Mucosa of stomach (tissue), 1 donor: ENCODE data around the gene DPYD.

ENCODE experiments used
- H3K27me3 ChIP-seq: one replicate; pipeline ENCODE4 v1.7.0; 2013; ENCODE audit warnings: mild to moderate bottlenecking, low read length; ENCODE audit not compliant: control insufficient read depth, insufficient read depth
- H3K36me3 ChIP-seq: one replicate; pipeline ENCODE4 v1.7.0; 2013; ENCODE audit warnings: low read length; ENCODE audit not compliant: control insufficient read depth, insufficient read depth
- H3K4me1 ChIP-seq: one replicate; pipeline ENCODE4 v1.7.0; 2013; ENCODE audit warnings: mild to moderate bottlenecking, low read length; ENCODE audit not compliant: control insufficient read depth, insufficient read depth
- H3K4me3 ChIP-seq: one replicate; pipeline ENCODE4 v1.7.0; 2013; ENCODE audit warnings: low read length
- H3K9ac ChIP-seq: one replicate; pipeline ENCODE4 v1.7.0; 2013; ENCODE audit warnings: mild to moderate bottlenecking, low read length, moderate library complexity
- H3K9me3 ChIP-seq: one replicate; pipeline ENCODE4 v1.7.0; 2013; ENCODE audit warnings: mild to moderate bottlenecking, low read length, moderate library complexity; ENCODE audit not compliant: control insufficient read depth
- donor health status: Pancreatic carcinoma.

The DPYD gene

DNA sequence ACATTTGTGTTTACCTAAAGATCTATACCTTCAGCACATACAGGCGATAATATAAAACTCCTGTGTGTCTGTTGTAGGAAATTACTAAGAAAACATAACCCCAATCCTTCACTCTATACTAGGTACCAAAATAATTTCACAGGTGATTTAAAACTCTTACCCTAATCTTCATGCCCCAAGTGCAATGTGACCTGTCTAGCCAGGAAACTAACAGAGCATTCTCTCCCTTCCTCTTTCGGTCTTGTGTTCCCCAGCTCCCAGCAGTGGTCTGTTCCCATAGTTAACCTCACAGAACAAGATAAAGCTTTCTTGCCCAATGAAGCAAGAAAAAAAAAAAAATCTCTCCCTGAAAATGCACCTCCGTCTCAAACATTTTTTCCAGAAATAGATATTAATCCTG lies 493.5 kb downstream of the DPYD start:
- Histone ChIP-seq H3K4me3 (no peak overlapping the region), H3K4me1 (no peaks in the 10 kb centered on the region), H3K36me3 (no peaks in the 10 kb centered on the region), H3K9ac (no peak overlapping the region), H3K9me3 (no peaks in the 10 kb centered on the region), H3K27me3 (no peaks in the 10 kb centered on the region)

DNA sequence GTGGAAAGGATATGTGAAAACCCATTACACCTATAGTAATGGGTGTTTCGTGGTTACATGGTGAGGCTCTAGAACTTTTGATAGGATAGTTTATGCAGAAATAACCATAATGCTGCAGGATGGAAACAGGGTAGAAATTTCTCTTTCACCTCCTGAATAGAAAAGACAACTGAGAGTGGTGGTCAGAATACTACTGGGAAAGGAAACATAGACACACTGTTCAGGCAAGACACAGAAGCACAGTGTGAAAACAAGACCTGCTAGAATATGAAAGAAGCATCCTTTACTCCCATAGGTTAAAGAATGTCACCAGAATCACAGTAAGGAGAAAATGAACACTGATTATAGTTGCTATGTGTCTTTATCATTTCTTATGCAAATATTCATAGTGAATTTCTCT lies 496.6 kb downstream of the DPYD start:
- H3K36me3 ChIP-seq = no peaks in the 10 kb centered on the region
- no peaks in the 10 kb centered on the region for H3K9me3 ChIP-seq
- no peak overlapping the region for H3K4me3 ChIP-seq
- no peak overlapping the region for H3K9ac ChIP-seq
- no peaks in the 10 kb centered on the region for H3K27me3 ChIP-seq
- H3K4me1 ChIP-seq = no peaks in the 10 kb centered on the region

DNA sequence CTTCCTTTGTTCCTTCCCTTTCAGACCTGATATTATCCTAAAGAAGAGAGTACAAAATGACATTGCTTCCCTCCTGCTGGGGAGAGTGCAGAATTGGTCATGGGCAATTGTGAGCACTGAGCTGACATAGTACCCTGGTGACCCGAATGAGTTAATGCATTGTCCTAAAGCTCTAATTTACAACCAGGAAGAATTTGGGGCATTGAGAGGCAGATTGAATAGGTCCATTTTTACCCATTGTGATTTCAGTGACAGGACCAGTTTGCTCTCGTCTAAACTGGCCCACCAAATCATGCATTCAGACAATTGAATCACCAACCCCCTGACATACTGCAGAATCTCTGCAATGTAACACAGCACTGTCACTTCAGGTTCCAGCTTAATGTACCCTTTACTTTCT lies 497.4 kb downstream of the DPYD start:
- H3K36me3 ChIP-seq = no peaks in the 10 kb centered on the region
- no peaks in the 10 kb centered on the region for H3K9me3 ChIP-seq
- no peak overlapping the region for H3K4me3 ChIP-seq
- H3K9ac ChIP-seq = no peak overlapping the region
- no peaks in the 10 kb centered on the region for H3K4me1 ChIP-seq
- no peaks in the 10 kb centered on the region for H3K27me3 ChIP-seq

DNA sequence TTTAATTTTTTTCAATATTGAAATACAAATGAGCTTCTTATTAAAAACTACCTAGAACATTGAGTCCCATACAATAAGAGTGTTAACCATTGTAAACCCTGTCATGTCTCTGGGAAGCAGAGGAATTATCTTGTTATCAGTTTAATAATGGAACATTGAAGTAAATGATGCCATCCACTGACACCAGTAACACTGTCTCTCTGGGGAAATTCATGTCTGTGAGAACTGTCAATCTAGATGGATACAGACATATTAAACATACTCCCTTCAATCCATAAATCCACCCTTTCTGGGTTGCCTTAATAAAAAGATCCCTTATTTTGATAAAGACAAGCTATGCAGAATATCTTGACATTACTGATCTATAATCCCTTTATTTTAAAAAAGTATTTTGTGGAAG lies 503.2 kb downstream of the DPYD start:
- H3K9me3 ChIP-seq = no peaks in the 10 kb centered on the region
- no peaks in the 10 kb centered on the region for H3K27me3 ChIP-seq
- no peak overlapping the region for H3K4me3 ChIP-seq
- H3K4me1 ChIP-seq = no peaks in the 10 kb centered on the region
- H3K36me3 ChIP-seq = no peaks in the 10 kb centered on the region
- no peak overlapping the region for H3K9ac ChIP-seq

DNA sequence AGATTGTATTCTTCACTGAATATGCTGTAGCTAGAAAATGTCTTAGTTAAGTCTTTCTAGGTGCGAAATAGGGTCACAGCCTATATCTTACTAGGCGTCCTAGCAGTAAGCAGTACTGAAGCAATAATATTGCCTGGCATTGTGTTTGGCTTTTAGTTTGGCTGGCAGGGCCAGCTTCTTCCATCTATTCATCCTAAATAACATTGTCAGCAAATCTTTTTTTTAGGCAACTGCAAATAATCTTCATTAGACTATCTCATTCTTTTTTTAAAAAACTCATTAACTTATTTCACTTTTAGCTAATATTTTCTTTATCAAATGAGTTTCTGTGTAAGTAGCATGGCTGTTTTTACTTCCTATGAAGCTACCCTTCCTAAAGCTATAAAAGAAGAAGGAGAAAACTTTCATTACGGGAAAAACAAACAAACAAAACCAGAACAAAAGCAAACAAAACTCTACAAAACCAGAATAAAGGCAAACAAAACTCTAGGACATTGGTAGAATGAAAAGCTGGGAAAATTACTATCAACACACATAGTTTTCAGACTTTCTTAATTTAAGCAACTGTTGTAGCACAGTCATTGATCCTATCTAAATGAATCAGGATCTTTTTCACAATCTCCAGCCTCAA lies 506.0 kb downstream of the DPYD start:
- H3K4me3 ChIP-seq = no peak overlapping the region
- H3K9me3 ChIP-seq = no peaks in the 10 kb centered on the region
- no peak overlapping the region for H3K9ac ChIP-seq
- H3K4me1 ChIP-seq = no peaks in the 10 kb centered on the region
- no peaks in the 10 kb centered on the region for H3K27me3 ChIP-seq
- no peaks in the 10 kb centered on the region for H3K36me3 ChIP-seq

DNA sequence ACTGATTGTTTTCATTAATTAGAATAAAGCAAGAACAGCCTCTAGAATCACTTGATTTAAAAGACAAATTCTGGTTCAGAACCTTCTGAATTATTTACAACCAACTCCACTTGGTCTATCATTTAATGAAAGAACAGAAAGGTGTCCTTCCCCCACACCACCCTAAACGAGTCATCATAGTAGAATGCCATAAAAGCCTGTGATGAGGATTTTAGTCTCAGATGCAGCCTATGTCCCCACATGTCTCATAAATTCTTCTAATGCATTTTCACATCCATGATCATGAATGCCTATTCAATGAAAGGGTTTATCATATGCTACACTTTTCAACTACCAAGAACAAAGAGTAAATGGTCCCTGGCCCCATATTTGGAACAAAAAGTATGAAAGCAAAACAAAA lies 508.1 kb downstream of the DPYD start:
- Histone ChIP-seq H3K27me3 (no peaks in the 10 kb centered on the region), H3K4me1 (no peaks in the 10 kb centered on the region), H3K36me3 (no peaks in the 10 kb centered on the region), H3K9ac (no peak overlapping the region), H3K9me3 (no peaks in the 10 kb centered on the region), H3K4me3 (no peak overlapping the region)

DNA sequence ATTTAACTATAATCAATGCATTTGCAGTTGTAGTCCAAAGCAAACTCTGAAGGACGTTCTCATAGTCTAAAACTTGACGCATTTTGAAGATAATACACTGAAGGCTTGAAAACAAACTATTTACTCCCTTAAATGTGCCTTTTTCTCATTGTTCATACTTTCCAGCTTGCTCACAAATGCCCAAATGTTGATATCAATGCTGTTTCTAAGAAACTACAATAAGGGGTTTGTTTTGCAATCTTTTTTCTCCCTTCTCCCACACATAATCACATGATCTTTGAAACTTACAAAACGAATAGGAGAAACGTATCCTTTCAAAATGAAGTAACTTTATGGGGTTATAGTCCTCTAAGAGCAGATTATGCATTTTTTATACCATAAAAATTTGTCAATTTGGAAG lies 508.7 kb downstream of the DPYD start:
- no peaks in the 10 kb centered on the region for H3K27me3 ChIP-seq
- no peaks in the 10 kb centered on the region for H3K4me1 ChIP-seq
- H3K4me3 ChIP-seq = no peak overlapping the region
- no peaks in the 10 kb centered on the region for H3K36me3 ChIP-seq
- no peaks in the 10 kb centered on the region for H3K9me3 ChIP-seq
- H3K9ac ChIP-seq = no peak overlapping the region

DNA sequence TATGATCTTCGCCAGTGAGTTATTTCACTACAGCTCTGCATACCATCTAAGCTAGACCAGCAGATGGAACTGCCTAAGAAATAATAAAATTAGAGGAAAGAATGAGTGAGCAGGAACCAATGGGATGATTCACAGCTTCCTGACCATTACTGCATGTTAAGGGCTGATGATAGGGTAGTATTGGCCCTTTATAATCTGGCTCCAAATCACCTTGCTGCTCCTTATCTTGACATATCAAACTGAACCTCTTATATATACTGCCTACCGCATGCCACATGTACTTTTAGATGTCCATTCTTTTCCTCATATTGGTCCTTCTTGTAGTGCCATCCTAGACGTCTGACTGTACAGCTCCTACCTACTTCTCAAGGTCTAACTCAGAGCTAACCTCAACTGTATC lies 524.4 kb downstream of the DPYD start:
- Histone ChIP-seq H3K9ac (no peak overlapping the region), H3K4me1 (no peaks in the 10 kb centered on the region), H3K4me3 (no peak overlapping the region), H3K36me3 (no peaks in the 10 kb centered on the region), H3K9me3 (no peaks in the 10 kb centered on the region), H3K27me3 (no peaks in the 10 kb centered on the region)

DNA sequence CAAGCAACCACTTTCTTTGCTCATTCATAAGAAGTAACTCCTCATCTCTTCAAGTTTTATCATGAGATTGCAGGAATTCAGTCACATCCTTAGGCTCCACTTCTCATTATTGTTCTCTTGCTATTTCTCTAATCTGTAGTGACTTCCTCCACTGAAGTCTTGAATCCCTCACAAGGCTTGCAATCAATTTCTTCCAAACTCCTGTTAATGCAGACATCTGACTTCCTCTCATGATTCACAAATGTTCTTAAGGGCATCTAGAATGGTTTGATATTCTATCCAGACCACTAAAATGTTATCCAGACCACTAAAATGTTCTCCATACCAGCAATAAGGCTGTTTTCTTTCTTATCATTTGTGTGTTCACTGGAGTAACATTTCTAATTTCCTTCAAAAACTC lies 528.1 kb downstream of the DPYD start:
- Histone ChIP-seq H3K9ac (no peak overlapping the region), H3K9me3 (no peaks in the 10 kb centered on the region), H3K4me1 (no peaks in the 10 kb centered on the region), H3K36me3 (no peaks in the 10 kb centered on the region), H3K4me3 (no peak overlapping the region), H3K27me3 (no peaks in the 10 kb centered on the region)

DNA sequence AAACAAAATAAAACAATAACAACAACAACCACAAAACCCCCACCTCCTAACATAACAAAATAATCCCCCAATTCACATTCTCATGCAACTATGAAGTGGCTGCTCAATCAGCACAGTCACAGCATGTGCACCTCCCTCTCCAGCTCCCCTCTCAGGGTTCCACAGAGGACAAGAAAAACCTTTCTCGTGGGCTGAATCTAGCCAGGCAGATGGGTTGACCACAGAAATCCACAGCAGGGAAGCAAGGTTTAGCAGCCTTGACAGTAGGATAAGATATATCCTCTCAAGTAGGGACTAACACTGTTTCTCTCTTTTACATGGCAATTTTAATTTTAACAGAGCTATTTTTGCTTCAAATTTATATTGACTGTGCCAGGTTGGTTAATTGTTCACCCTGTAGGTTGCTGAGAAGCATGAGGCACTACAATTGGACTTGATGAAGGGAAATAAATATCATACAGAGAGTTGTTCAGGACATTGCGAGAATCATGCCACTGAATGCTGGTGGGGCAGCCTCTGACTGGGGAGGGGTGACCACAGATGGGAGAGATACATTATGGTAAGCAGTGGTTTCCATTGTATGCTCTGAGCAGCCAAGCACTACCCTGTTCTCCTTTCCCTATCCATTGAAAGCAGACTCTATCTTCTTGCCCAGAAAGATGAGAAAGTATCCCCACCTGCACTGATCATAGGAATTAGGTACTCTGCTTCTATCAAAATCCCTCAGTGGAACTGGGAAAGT lies 535.1 kb downstream of the DPYD start:
- Histone ChIP-seq H3K36me3 (no peaks in the 10 kb centered on the region), H3K9ac (no peak overlapping the region), H3K4me1 (no peaks in the 10 kb centered on the region), H3K4me3 (no peak overlapping the region), H3K27me3 (no peaks in the 10 kb centered on the region), H3K9me3 (no peaks in the 10 kb centered on the region)

DNA sequence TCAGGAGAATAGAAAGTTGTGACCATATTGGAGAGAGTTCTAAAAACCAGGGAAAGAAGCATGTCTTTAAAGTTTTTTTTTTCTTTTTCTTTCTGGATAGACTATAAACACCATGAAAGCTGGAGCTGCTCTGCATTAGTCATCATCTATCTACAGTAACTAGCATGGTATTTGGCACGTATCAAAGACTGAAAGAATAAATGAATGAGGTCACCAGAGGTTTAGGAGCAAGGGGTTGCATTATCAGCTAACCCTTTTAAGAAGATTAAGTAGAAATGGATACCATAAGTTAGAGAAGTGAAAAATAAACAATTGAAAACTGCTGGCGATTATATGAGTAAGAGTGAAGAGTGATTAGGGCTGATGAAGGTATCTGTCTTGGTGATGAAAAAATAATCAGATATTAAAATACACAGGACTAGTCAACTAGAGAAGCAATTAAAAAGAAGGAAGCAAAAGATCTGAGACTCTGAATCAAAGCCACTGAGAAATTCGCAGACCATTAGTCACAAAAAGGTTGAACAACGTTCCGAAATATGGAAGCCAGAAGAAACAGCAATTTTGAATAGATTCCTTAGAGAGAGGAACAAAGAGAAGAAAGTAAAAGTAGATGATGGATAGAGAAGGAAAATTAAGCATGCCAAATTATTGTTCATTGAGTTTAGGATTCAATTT lies 536.4 kb downstream of the DPYD start:
- H3K9ac ChIP-seq = no peak overlapping the region
- H3K36me3 ChIP-seq = no peaks in the 10 kb centered on the region
- H3K4me1 ChIP-seq = no peaks in the 10 kb centered on the region
- no peaks in the 10 kb centered on the region for H3K27me3 ChIP-seq
- H3K9me3 ChIP-seq = no peaks in the 10 kb centered on the region
- H3K4me3 ChIP-seq = no peak overlapping the region

DNA sequence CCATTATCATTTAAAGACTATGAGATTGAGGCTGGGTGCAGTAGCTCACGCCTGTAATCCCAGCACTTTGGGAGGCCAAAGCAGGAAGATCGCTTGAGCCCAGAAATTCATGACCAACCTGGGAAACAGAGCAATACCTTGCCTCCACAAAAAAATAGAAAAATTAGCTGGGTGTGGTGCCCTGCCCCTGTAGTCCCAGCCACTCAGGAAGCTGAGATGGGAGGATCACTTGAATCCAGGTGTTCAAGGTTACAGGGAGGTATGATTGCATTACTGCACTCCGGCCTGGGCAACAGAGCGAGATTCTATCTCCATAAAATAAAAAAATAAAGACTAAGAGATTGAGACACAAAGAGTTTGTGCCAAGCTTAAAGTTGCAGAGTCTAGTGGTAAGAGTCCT lies 537.0 kb downstream of the DPYD start:
- Histone ChIP-seq H3K36me3 (no peaks in the 10 kb centered on the region), H3K9me3 (no peaks in the 10 kb centered on the region), H3K27me3 (no peaks in the 10 kb centered on the region), H3K4me3 (no peak overlapping the region), H3K4me1 (no peaks in the 10 kb centered on the region), H3K9ac (no peak overlapping the region)
